HCEC 1CT (cell line): ENCODE measurements around the gene SDR39U1.
"Not testable (repeated sequence)": the region's sequence is repeated elsewhere in the genome, so short reads cannot be mapped to it uniquely, and the experiment has no call there.

Experiments used
- DNase-seq: peaks from one replicate; pipeline ENCODE4 v3.0.0-alpha.2; 2017

SDR39U1 gene, protein sequence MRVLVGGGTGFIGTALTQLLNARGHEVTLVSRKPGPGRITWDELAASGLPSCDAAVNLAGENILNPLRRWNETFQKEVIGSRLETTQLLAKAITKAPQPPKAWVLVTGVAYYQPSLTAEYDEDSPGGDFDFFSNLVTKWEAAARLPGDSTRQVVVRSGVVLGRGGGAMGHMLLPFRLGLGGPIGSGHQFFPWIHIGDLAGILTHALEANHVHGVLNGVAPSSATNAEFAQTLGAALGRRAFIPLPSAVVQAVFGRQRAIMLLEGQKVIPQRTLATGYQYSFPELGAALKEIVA

GRCh38 chr14:24442240-24443052 lies at the start of gene SDR39U1:
TSS of gene SDR39U1 (minus strand) at chr14:24442776. CDS start at chr14:24442769, 7 bp downstream.
- peak; percentile 98 for DNase-seq

DNA sequence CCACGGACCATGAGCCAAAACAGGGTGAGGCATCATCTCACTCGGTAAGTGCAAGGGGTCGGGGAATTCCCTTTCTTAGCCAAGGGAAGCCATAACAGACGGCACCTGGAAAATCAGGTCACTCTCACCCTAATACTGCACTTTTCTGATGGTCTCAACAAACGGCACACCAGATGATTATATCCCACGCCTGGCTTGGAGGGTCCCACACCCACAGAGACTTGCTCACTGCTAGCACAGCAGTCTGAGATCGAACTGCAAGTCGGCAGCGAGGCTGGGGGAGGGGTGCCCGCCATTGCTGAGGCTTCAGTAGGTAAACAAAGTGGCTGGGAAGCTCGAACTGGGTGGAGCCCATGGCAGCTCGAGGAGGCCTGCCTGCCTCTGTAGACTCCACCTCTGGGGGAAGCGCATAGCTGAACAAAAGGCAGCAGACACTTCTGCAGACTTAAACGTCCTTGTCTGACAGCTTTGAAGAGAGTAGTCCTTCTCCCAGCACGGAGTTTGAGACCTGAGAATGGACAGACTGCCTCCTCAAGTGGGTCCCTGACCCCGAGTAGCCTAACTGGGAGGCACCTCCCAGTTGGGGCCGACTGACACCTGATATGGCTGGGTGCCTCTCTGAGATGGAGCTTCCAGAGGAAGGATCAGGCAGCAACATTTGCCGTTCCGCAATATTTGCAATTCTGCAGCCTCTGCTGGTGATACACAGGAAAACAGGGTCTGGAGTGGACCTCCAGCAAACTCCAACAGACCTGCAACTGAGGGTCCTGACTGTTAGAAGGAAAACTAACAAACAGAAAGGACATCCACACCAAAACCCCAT lies 49.2 kb upstream of the SDR39U1 start:
- not testable (repeated sequence) for DNase-seq

DNA sequence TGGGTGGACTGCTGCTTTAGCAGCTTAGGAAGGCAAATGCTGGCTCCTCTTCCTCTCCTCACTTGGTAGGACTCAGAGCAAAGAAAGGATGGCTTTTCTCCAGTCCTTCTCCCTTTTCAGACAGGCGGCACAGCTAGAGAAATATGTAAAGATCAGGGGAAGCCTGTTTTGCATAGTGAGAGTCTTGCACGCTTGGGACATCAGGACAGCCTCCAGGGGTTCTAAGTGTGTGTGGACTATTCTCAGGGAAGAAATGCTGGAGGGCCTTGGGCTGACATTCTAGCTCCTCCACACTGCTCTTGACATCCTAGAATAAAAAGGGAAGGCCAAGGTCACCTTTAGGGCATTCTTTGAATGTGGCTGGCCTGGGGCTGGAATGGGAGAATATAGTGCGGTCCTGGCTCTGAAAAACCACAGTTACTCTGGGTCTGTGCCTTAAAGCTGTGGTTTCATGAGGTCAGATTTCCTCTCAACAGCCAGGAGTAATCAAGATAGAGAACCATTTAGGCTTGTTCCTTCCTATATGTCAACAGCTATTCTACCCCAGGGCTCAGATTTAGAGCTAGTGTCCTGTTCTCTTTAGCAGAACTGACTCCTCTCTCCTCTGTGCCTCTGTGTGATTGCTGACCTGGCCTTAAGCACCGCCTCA lies 41.2 kb upstream of the SDR39U1 start:
- DNase-seq = peak; percentile 17

DNA sequence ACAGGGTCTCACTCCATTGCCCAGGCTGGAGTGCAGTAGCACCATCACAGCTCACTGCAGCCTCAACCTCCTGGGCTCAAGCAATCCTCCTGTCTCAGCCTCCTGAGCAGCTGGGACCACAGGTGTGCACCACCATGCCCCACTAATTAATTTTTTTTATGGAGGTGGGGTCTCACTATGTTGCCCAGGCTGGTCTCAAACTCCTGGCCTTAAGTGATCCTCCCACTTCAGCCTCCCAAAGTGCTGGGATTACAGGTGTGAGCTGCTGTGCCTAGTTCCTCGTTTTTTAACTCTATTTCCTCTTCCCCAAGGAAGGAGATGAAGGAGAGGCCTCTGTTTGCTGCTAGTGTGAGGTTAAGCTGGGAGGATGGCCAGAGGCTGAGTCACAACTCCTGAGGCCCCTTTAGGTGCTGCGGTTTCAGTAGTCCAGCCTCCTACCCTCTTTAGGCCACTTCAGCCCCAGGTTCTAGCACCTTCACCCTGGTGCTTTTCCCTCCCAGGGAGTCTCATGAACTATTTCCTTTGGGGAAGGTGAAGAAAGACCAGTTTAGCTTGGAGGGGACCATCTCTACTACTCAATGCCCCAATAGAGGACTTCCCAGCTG lies 40.2 kb upstream of the SDR39U1 start:
- DNase-seq = peak; percentile 49

DNA sequence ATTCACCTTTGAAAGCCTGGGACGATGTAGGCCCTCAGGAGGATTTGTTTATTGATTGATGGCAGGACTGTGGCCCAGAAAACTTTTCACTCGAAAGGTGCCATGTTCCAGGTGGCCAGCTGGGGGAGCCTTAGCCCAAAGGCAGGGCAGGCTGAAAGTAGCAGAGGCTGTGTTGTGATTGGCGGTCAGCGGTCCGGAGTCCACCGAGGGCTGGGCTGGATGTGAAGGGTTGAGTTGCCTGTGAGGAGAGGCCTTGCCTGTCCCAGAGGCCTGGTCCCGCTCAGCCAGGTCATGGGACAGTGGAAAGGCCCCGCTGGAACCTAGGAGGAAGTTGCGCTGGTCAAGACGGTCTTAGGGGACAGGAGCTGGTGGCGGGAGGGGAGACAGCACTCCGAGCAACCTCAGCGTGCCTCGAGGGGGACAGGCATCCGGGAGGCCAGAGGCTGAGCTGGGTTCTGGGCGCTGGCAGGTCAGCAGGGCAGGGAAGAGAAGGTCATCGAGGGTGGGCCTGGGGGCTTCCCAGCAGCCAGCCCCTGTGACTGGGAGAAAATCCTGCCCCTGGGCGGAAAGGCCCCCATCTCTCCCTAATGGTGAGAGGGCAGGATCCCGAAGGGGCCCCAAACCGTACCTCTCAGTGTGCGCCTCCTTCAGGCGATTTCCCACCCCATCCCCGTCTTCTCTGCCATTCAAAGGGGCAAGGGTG lies 39.2 kb upstream of the SDR39U1 start:
- DNase-seq = peak; percentile 43

- not testable (repeated sequence) for DNase-seq
Measured at GRCh38 chr14:24479999-24480398, 37.4 kb upstream of the SDR39U1 start.

DNA sequence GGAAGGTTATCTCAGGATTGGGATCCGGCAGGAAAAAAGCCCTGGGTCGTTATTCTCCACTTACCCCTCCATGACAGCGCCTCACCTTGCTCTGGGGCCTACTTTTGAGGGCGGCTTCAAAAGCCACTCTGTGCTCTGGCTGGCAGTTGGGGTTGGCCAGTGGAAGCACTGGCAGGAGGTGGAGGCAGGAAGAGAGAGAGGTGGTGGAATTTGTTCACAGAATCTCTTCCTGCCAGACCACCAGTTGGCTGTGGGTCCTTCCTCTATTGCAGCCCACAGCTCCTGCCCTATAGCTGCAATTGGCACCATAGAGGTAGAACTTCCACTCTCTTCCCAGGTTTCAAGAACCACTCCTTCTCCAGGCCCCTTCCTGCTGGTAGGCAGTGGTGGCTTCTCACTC lies 32.7 kb upstream of the SDR39U1 start:
- DNase-seq = no peak

- DNase-seq = no peak
Measured at GRCh38 chr14:24473211-24473610, 30.6 kb upstream of the SDR39U1 start.

GRCh38 chr14:24470450-24470849 lies 27.9 kb upstream of the SDR39U1 start:
- DNase-seq = not testable (repeated sequence)

DNA sequence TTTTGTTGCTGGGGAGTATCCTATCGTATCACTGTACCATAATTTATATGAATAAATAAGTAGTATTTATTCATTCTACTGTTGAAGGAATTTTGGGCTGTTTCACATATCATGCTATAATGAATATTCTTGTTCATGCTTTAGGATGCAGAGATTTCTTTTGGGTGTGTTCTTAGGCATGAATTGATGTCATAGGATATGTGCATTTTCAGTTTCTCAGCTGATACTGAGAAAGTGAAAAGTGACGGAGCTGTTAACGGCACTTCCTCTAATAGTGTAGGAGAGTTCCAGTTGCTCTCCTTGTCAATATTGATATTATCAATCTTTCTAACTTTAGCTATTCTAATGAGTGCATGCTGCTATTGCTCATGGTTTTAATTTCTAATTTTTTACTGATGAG lies 23.2 kb upstream of the SDR39U1 start:
- DNase-seq = no peak

DNA sequence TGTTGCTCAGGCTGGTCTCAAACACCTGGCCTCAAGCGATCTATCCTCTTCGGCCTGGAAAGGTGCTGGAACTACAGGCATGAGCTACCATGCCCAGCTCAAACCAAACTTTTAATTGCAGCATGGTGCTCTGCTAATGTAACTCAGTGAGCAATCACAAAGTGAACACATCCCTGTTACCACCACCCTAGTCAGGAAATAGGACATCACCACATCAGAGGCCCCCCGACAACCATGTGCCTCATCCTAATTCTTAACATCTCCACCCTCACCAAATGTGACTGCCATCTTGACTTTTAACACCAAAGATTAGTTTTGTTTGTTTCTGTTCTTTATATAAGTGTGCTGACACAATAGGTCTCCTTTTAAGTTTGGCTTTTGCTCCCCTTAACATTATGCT lies 22.8 kb upstream of the SDR39U1 start:
- no peak for DNase-seq

DNA sequence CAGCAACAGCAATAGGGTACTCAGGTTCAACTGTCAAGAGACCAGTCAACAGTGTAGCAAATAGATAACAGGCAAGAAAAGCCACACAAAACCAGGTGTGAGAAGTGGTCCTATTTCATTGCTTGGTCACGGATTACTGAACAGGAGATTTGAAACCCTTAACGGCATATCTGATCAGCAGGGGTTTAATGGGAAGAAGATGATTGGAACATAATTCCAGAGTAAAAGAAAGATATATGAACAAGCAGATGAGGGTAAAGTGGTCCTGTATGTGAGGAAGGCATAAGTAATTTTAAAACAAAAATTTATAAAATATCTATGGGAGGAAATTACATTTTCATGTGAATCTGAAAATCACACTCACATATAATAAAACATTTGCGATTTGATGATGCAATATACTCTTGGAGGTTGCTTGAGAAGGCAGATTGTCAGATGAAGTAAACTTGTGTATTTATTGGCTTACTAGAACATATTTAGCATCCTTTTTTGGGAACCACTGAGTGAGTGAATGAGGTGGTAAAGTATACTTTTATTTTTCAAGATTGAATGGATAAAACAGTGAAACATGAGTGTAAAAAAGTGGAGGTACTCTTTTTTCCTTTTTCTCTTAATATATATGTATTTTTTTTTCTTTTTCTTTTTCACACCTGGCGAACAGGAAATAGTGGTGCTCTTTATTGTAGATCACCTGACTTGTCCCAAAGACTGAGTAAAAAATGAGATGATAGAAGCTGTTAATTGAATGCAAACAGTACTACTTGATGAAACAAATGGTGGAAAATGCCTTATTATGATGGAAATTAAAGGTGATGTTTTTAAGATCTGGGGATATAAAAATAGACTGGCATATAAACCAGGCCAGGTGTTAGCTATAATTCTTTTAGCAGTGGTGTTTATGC lies 21.6 kb upstream of the SDR39U1 start:
- no peak for DNase-seq

- DNase-seq = no peak
Measured at GRCh38 chr14:24463017-24463883, 20.7 kb upstream of the SDR39U1 start.

DNA sequence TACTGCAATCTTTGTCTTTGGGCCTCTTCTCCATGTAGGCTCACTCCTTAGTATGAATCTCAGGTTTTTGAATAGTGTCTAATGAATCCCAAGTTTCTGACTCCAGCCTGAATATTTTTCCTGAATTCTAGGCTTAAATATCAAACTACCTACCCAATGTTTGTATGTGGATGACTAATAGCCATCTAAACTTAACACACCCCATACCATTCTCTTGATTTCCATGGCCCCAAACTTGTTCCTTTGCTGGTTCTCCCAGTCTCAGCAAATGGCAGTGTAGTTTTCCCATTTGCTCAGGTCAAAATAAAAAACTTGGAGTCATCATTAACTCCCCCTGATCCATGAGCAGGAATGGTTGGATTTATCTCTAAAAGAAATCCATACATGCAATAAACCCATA lies 18.8 kb upstream of the SDR39U1 start:
- DNase-seq = no peak

- no peak for DNase-seq
Measured at GRCh38 chr14:24459331-24459730, 16.8 kb upstream of the SDR39U1 start.

GRCh38 chr14:24458736-24459135 lies 16.2 kb upstream of the SDR39U1 start:
- DNase-seq = no peak

GRCh38 chr14:24456980-24457379 lies 14.4 kb upstream of the SDR39U1 start:
- DNase-seq = peak; percentile 11

DNA sequence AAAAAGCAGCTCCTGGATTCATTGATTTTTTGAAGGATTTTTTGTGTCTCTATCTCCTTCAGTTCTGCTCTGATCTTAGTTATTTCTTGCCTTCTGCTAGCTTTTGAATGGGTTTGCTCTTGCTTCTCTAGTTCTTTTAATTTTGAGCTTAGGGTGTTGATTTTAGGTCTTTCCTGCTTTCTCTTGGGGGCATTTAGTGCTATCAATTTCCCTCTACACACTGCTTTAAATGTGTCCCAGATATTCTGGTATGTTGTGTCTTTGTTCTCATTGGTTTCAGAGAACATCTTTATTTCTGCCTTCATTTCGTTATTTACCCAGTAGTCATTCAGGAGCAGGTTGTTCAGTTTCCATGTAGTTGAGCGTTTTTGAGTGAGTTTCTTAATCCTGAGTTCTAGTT lies 8.3 kb upstream of the SDR39U1 start:
- DNase-seq = not testable (repeated sequence)

DNA sequence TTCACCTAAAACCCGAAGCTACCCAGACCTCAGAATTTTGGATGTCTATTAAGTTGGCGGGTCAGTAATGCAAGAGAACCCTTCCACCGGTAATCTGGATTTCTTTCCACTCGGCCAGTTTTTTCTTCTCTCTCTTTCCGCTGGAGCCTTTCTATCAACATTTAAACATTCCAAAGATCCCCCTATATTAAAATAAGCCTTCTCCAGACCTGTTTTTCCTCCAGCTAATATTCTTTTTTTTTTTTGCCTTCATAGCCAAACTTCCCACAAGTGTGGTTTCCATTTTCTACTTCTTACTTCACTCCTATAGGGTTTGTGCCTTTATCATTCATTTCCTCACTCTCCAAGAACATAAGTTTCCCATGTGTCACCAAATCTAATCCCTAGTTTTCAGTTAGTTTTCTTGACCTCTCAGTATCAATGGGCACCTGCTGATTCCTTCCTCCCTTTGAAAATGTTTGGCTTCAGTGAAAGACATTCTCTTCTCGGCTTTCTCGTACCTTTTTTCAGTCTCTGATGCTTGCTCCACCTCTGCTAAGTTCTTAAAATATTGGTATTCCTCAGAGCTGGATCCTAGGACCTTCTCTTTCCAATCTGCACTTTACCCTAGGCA lies 583 bp upstream of the SDR39U1 start:
- peak; percentile 11 for DNase-seq
